ELR (cell line): ENCODE measurements around the gene DNAJB6.
"Not testable (repeated sequence)": the region's sequence is repeated elsewhere in the genome, so short reads cannot be mapped to it uniquely, and the experiment has no call there.

Source experiments
- DNase-seq: peaks from one replicate; pipeline ENCODE4 v3.0.0-alpha.2; 2015; ENCODE audit warnings: low read depth

The DNAJB6 gene

GRCh38 chr7:157323401-157323800 lies 13.4 kb upstream of the DNAJB6 start:
- DNase-seq, result no peak

- DNase-seq, result no peak
Observed at GRCh38 chr7:157329447-157329846, 7.4 kb upstream of the DNAJB6 start.

GRCh38 chr7:157330567-157330966 lies 6.2 kb upstream of the DNAJB6 start:
- DNase-seq, result not testable (repeated sequence)

- not testable (repeated sequence) for DNase-seq
Observed at GRCh38 chr7:157331049-157331448, 5.8 kb upstream of the DNAJB6 start.

- no peak for DNase-seq
Observed at GRCh38 chr7:157335236-157335635, 1.6 kb upstream of the DNAJB6 start.

GRCh38 chr7:157335991-157336382 lies 817 bp upstream of the DNAJB6 start:
- no peak for DNase-seq

GRCh38 chr7:157337316-157338149 lies 729 bp downstream of the DNAJB6 start:
- DNase-seq, result peak; percentile 61

- DNase-seq, result peak; percentile 80
Observed at GRCh38 chr7:157339777-157340677, 3.2 kb downstream of the DNAJB6 start.

- peak; percentile 88 for DNase-seq
Observed at GRCh38 chr7:157347217-157347904, 10.6 kb downstream of the DNAJB6 start.

GRCh38 chr7:157348548-157348947 lies 11.7 kb downstream of the DNAJB6 start:
- DNase-seq, result no peak

- peak; percentile 19 for DNase-seq
Observed at GRCh38 chr7:157352516-157352915, 15.7 kb downstream of the DNAJB6 start.

- no peak for DNase-seq
Observed at GRCh38 chr7:157355784-157356511, 19.1 kb downstream of the DNAJB6 start.

GRCh38 chr7:157357129-157358040 lies 20.6 kb downstream of the DNAJB6 start:
- no peak for DNase-seq

- DNase-seq, result no peak
Observed at GRCh38 chr7:157358041-157358752, 21.4 kb downstream of the DNAJB6 start.

GRCh38 chr7:157358753-157359096 lies 21.9 kb downstream of the DNAJB6 start:
- no peak for DNase-seq

- DNase-seq, result no peak
Observed at GRCh38 chr7:157359581-157359980, 22.8 kb downstream of the DNAJB6 start.

GRCh38 chr7:157360483-157361025 lies 23.8 kb downstream of the DNAJB6 start:
- DNase-seq, result no peak

GRCh38 chr7:157361537-157361936 lies 24.7 kb downstream of the DNAJB6 start:
- no peak for DNase-seq

- no peak for DNase-seq
Observed at GRCh38 chr7:157362729-157363128, 25.9 kb downstream of the DNAJB6 start.

- no peak for DNase-seq
Observed at GRCh38 chr7:157366722-157367121, 29.9 kb downstream of the DNAJB6 start.
